Measurements from ENCODE around the gene NUCKS1. TPM values are rescaled to one million over a fixed set of nuclear protein-coding genes. Genes with fewer than 3 reads are reported as not detected.

The NUCKS1 gene
- total and polyA plus RNA-seq, 2 donors (not counting 1 experiment from before 2014, with no cell fraction given), result 98.1 to 137 TPM

- no peak overlapping the region for H3K4me2 ChIP-seq (ENCODE audit: extremely low read depth, insufficient read depth, low read length)
- H3K4me3 ChIP-seq (replicated peaks in 1 of 4; ENCODE audit: control extremely low read depth in 1 of 4, insufficient read depth in 1 of 4, low read depth in 3 of 4, low read length in 4 of 4), result no peak overlapping the region
- H3K27ac ChIP-seq (ENCODE audit: insufficient read depth, low read length), result no peak overlapping the region
- no peaks in the 10 kb centered on the region for H3K9me3 ChIP-seq (ENCODE audit: control insufficient read depth, insufficient read depth, low read depth, low read length)
- H2AFZ ChIP-seq (ENCODE audit: low read length), result no peak overlapping the region
- H3K27me3 ChIP-seq (ENCODE audit: control insufficient read depth, insufficient read depth, low read length), result no peaks in the 10 kb centered on the region
- no peak for DNase-seq (ENCODE audit: low read depth in 2 of 2)
- TF ChIP-seq EZH2 (IDR thresholded peaks at IDR 0.05; ENCODE audit: low read length, missing control alignments) (no peak), CTCF (conservative IDR thresholded peaks at IDR 0.05 in 1 of 2, IDR thresholded peaks at IDR 0.05 in 1 of 2; ENCODE audit: low read depth in 1 of 2, low read length in 2 of 2) (no peak)
- H3K4me1 ChIP-seq (ENCODE audit: control insufficient read depth, extremely low read depth, insufficient read depth, low read length), result no peaks in the 10 kb centered on the region
- H3K36me3 ChIP-seq (ENCODE audit: control insufficient read depth, insufficient read depth, low read length), result no peaks in the 10 kb centered on the region
- H4K20me1 ChIP-seq (ENCODE audit: control insufficient read depth, extremely low read depth, insufficient read depth, low read length), result no peaks in the 10 kb centered on the region
- H3K79me2 ChIP-seq (ENCODE audit: control insufficient read depth, insufficient read depth, low read length), result no peaks in the 10 kb centered on the region
- H3K9ac ChIP-seq (ENCODE audit: insufficient read depth, low read length), result no peak overlapping the region
Measured at GRCh38 chr1:205667909-205668643, 81.9 kb downstream of the NUCKS1 start.

- Histone ChIP-seq H3K4me3 (replicated peaks in 1 of 4; ENCODE audit: control extremely low read depth in 1 of 4, insufficient read depth in 1 of 4, low read depth in 3 of 4, low read length in 4 of 4) (no peak overlapping the region), H3K9me3 (ENCODE audit: control insufficient read depth, insufficient read depth, low read depth, low read length) (no peaks in the 10 kb centered on the region), H3K79me2 (ENCODE audit: control insufficient read depth, insufficient read depth, low read length) (no peaks in the 10 kb centered on the region), H4K20me1 (ENCODE audit: control insufficient read depth, extremely low read depth, insufficient read depth, low read length) (no peaks in the 10 kb centered on the region), H3K36me3 (ENCODE audit: control insufficient read depth, insufficient read depth, low read length) (no peaks in the 10 kb centered on the region), H3K27me3 (ENCODE audit: control insufficient read depth, insufficient read depth, low read length) (no peaks in the 10 kb centered on the region), H3K4me2 (ENCODE audit: extremely low read depth, insufficient read depth, low read length) (no peak overlapping the region), H3K4me1 (ENCODE audit: control insufficient read depth, extremely low read depth, insufficient read depth, low read length) (no peaks in the 10 kb centered on the region), H3K27ac (ENCODE audit: insufficient read depth, low read length) (no peak overlapping the region), H2AFZ (ENCODE audit: low read length) (no peak overlapping the region), H3K9ac (ENCODE audit: insufficient read depth, low read length) (no peak overlapping the region)
- DNase-seq (ENCODE audit: low read depth in 2 of 2), result no peak
- TF ChIP-seq EZH2 (IDR thresholded peaks at IDR 0.05; ENCODE audit: low read length, missing control alignments) (no peak), CTCF (conservative IDR thresholded peaks at IDR 0.05 in 1 of 2, IDR thresholded peaks at IDR 0.05 in 1 of 2; ENCODE audit: low read depth in 1 of 2, low read length in 2 of 2) (no peak)
Measured at GRCh38 chr1:205666372-205667166, 83.4 kb downstream of the NUCKS1 start.

GRCh38 chr1:205665201-205666045 is 84.6 kb downstream of the NUCKS1 start:
- no peaks in the 10 kb centered on the region for H4K20me1 ChIP-seq (ENCODE audit: control insufficient read depth, extremely low read depth, insufficient read depth, low read length)
- H3K36me3 ChIP-seq (ENCODE audit: control insufficient read depth, insufficient read depth, low read length), result no peaks in the 10 kb centered on the region
- H3K27ac ChIP-seq (ENCODE audit: insufficient read depth, low read length), result no peak overlapping the region
- H3K9ac ChIP-seq (ENCODE audit: insufficient read depth, low read length), result no peak overlapping the region
- no peak overlapping the region for H2AFZ ChIP-seq (ENCODE audit: low read length)
- H3K27me3 ChIP-seq (ENCODE audit: control insufficient read depth, insufficient read depth, low read length), result no peaks in the 10 kb centered on the region
- no peaks in the 10 kb centered on the region for H3K4me1 ChIP-seq (ENCODE audit: control insufficient read depth, extremely low read depth, insufficient read depth, low read length)
- no peaks in the 10 kb centered on the region for H3K79me2 ChIP-seq (ENCODE audit: control insufficient read depth, insufficient read depth, low read length)
- TF ChIP-seq EZH2 (IDR thresholded peaks at IDR 0.05; ENCODE audit: low read length, missing control alignments) (no peak), CTCF (conservative IDR thresholded peaks at IDR 0.05 in 1 of 2, IDR thresholded peaks at IDR 0.05 in 1 of 2; ENCODE audit: low read depth in 1 of 2, low read length in 2 of 2) (no peak)
- H3K9me3 ChIP-seq (ENCODE audit: control insufficient read depth, insufficient read depth, low read depth, low read length), result no peaks in the 10 kb centered on the region
- no peak overlapping the region for H3K4me2 ChIP-seq (ENCODE audit: extremely low read depth, insufficient read depth, low read length)
- DNase-seq (ENCODE audit: low read depth in 2 of 2), result no peak
- no peak overlapping the region for H3K4me3 ChIP-seq (replicated peaks in 1 of 4; ENCODE audit: control extremely low read depth in 1 of 4, insufficient read depth in 1 of 4, low read depth in 3 of 4, low read length in 4 of 4)

Measured in fibroblast of lung (primary cell).